ENCODE results near the gene MCRIP2. TPM values are rescaled to one million over a fixed set of nuclear protein-coding genes. Genes with fewer than 3 reads are reported as not detected.

MCRIP2 gene
- total RNA-seq, 2 donors from 2014 or later = 41.2 to 47.5 TPM

DNA sequence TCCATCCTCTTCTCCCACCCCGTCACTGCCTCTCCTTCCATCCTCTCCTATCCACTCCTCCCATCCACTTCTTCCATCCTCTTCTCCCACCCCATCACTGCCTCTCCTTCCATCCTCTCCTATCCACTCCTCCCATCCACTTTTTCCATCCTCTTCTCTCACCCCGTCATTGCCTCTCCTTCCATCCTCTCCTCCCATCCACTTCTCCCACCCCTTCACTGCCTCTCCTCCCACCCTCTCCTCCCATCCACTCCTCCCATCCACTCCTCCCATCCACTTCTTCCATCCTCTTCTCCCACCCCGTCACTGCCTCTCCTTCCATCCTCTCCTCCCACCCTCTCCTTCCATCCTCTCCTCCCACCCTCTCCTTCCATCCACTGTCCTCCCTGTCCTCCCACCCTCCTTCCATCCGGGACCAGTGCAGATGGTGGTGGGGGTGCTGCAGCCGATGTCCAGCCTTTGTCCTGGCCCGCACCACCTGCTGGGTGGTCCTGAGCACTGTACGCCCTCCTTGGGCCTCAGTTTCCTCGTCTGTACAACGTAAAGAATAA is 9.7 kb upstream of the MCRIP2 start:
- H3K27ac ChIP-seq = no peak overlapping the region
- TF ChIP-seq, protein P1, sequence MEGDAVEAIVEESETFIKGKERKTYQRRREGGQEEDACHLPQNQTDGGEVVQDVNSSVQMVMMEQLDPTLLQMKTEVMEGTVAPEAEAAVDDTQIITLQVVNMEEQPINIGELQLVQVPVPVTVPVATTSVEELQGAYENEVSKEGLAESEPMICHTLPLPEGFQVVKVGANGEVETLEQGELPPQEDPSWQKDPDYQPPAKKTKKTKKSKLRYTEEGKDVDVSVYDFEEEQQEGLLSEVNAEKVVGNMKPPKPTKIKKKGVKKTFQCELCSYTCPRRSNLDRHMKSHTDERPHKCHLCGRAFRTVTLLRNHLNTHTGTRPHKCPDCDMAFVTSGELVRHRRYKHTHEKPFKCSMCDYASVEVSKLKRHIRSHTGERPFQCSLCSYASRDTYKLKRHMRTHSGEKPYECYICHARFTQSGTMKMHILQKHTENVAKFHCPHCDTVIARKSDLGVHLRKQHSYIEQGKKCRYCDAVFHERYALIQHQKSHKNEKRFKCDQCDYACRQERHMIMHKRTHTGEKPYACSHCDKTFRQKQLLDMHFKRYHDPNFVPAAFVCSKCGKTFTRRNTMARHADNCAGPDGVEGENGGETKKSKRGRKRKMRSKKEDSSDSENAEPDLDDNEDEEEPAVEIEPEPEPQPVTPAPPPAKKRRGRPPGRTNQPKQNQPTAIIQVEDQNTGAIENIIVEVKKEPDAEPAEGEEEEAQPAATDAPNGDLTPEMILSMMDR (IDR thresholded peaks at IDR 0.05) = no peak
- no peak for TF ChIP-seq POLR2A (IDR thresholded peaks at IDR 0.05)
- H3K4me3 ChIP-seq = no peak overlapping the region
- DNase-seq = no peak
- 33 to 40% methylated on average over 9 of the region's 9 CpGs for WGBS, 2 donors
- no peaks in the 10 kb centered on the region for H3K27me3 ChIP-seq
- H3K9me3 ChIP-seq = no peaks in the 10 kb centered on the region
- no peak for ATAC-seq
- H3K4me1 ChIP-seq = peaks cover 28% of the 10 kb centered on the region
- H3K36me3 ChIP-seq (replicated peaks in 1 of 2; ENCODE audit: insufficient read depth in 1 of 2, low read depth in 2 of 2) = peaks cover 4 to 6% of the 10 kb centered on the region in 2 donors
- intact Hi-C loops (cut with DNase I) = no loop called here

DNA sequence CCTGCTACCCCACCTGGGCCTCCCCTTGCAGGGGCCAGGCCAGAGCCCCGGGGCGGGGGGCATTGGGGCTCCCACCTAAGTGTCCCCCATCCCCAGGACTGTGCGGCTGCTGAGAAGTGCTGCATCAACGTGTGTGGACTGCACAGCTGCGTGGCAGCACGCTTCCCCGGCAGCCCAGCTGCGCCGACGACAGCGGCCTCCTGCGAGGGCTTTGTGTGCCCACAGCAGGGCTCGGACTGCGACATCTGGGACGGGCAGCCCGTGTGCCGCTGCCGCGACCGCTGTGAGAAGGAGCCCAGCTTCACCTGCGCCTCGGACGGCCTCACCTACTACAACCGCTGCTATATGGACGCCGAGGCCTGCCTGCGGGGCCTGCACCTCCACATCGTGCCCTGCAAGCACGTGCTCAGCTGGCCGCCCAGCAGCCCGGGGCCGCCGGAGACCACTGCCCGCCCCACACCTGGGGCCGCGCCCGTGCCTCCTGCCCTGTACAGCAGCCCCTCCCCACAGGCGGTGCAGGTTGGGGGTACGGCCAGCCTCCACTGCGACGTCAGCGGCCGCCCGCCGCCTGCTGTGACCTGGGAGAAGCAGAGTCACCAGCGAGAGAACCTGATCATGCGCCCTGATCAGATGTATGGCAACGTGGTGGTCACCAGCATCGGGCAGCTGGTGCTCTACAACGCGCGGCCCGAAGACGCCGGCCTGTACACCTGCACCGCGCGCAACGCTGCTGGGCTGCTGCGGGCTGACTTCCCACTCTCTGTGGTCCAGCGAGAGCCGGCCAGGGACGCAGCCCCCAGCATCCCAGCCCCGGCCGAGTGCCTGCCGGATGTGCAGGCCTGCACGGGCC is 8.9 kb upstream of the MCRIP2 start:
- ATAC-seq (no peak), DNase-seq (peak in 1 of 4 donors; percentile 12)
- no peak for TF ChIP-seq POLR2A (IDR thresholded peaks at IDR 0.05)
- TF ChIP-seq, protein P1 (IDR thresholded peaks at IDR 0.05) = no peak
- Histone ChIP-seq H3K27me3 (no peaks in the 10 kb centered on the region), H3K27ac (no peak overlapping the region), H3K4me1 (peaks cover 34% of the 10 kb centered on the region), H3K4me3 (no peak overlapping the region), H3K9me3 (no peaks in the 10 kb centered on the region), H3K36me3 (replicated peaks in 1 of 2; ENCODE audit: insufficient read depth in 1 of 2, low read depth in 2 of 2) (peaks cover under 1 to 4% of the 10 kb centered on the region in 2 donors)
- intact Hi-C loops (cut with DNase I) = no loop called here
- 95 to 99% methylated on average over 14 to 52 of the region's 67 CpGs for WGBS, 2 donors

DNA sequence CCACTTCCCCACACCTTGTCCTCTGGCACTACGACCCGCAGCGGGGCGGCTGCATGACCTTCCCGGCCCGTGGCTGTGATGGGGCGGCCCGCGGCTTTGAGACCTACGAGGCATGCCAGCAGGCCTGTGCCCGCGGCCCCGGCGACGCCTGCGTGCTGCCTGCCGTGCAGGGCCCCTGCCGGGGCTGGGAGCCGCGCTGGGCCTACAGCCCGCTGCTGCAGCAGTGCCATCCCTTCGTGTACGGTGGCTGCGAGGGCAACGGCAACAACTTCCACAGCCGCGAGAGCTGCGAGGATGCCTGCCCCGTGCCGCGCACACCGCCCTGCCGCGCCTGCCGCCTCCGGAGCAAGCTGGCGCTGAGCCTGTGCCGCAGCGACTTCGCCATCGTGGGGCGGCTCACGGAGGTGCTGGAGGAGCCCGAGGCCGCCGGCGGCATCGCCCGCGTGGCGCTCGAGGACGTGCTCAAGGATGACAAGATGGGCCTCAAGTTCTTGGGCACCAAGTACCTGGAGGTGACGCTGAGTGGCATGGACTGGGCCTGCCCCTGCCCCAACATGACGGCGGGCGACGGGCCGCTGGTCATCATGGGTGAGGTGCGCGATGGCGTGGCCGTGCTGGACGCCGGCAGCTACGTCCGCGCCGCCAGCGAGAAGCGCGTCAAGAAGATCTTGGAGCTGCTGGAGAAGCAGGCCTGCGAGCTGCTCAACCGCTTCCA is 8.1 kb upstream of the MCRIP2 start:
- H3K9me3 ChIP-seq = no peaks in the 10 kb centered on the region
- TF ChIP-seq, protein P1 (IDR thresholded peaks at IDR 0.05) = no peak
- no peak for TF ChIP-seq POLR2A (IDR thresholded peaks at IDR 0.05)

DNA sequence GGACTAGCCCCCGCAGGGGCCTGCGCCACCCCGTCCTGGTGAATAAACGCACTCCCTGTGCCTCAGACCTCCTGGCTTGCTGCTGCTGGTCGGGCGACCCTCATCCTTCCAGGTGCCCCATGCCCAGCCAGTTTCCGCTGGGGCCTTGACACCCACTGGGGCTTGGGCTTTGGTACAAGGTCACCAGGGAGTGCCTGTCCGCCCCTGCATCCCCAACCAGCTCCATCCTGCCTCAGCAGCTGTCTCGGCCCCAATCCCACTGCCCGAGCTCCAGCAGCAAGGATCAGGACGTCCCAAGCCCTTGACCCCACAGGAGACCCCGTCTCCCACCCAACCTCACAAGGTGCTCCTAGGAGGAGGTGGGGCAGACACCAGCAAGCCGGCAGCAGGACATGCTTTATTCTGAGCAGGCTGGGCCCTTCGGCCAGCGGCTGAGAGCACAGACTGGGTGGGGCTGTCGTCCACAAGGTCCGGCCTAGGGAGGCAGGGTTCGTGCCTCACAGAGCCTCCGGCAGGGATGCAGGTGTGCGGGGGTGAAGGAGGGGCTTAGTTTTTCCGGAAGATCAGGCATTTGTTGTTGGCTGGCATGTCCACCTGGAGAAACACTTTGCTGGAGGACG is 7.5 kb upstream of the MCRIP2 start:
- DNase-seq = no peak
- no peaks in the 10 kb centered on the region for H3K36me3 ChIP-seq (replicated peaks in 1 of 2; ENCODE audit: insufficient read depth in 1 of 2, low read depth in 2 of 2)
- H3K4me1 ChIP-seq = peaks cover 41% of the 10 kb centered on the region
- H3K27ac ChIP-seq = no peak overlapping the region
- 83 to 97% methylated on average over 6 to 19 of the region's 22 CpGs for WGBS, 2 donors
- H3K27me3 ChIP-seq = no peaks in the 10 kb centered on the region
- no peak for ATAC-seq
- intact Hi-C loops (cut with DNase I) = no loop called here
- H3K9me3 ChIP-seq = no peaks in the 10 kb centered on the region
- TF ChIP-seq, protein P1 (IDR thresholded peaks at IDR 0.05) = no peak
- no peak overlapping the region for H3K4me3 ChIP-seq

More for the DNA sequence above, 8.1 kb upstream of the MCRIP2 start:
- H3K27me3 ChIP-seq = no peaks in the 10 kb centered on the region
- ATAC-seq (no peak), DNase-seq (peak in 1 of 4 donors; percentile 14)
- H3K27ac ChIP-seq = no peak overlapping the region
- peaks cover 0 to 2% of the 10 kb centered on the region in 2 donors for H3K36me3 ChIP-seq (replicated peaks in 1 of 2; ENCODE audit: insufficient read depth in 1 of 2, low read depth in 2 of 2)
- WGBS, 2 donors = 97 to 100% methylated on average over 26 to 65 of the region's 74 CpGs
- intact Hi-C loops (cut with DNase I) = no loop called here
- peaks cover 41% of the 10 kb centered on the region for H3K4me1 ChIP-seq
- no peak overlapping the region for H3K4me3 ChIP-seq

Data from body of pancreas (tissue), 4 donors.